HG02885 (cell line): ENCODE data around the gene ZNF711.
"Not testable (repeated sequence)": the region's sequence is repeated elsewhere in the genome, so short reads cannot be mapped to it uniquely, and the experiment has no call there.

Experiments used
- ATAC-seq: cut with Tn5 transposase; IDR thresholded peaks from one replicate; pipeline ENCODE4 v1.9.1; 2021; ENCODE audit warnings: mild to moderate bottlenecking; ENCODE audit not compliant: unreplicated experiment, poor library complexity

The ZNF711 gene

GRCh38 chrX:85243761-85244449 is at the start of gene ZNF711, which contains the start of gene SATL1:
ZNF711 (plus strand) TSS chrX:85243991; CDS start chrX:85247573, 3,582 bp downstream.
SATL1 (minus strand) TSS chrX:85243779; CDS start chrX:85108968, 134,811 bp downstream.
- ATAC-seq: peak; percentile 76

GRCh38 chrX:85196319-85196718 is 47.5 kb upstream of the ZNF711 start:
- ATAC-seq: no peak

GRCh38 chrX:85203461-85203970 is 40.3 kb upstream of the ZNF711 start:
- no peak for ATAC-seq

GRCh38 chrX:85213792-85214530 is 29.8 kb upstream of the ZNF711 start:
- ATAC-seq: no peak

- ATAC-seq: no peak
These were observed 27.8 kb upstream of the ZNF711 start for GRCh38 chrX:85215946-85216345.

GRCh38 chrX:85221361-85221760 is 22.4 kb upstream of the ZNF711 start:
- peak; percentile 55 for ATAC-seq

GRCh38 chrX:85223359-85223758 is 20.4 kb upstream of the ZNF711 start:
- ATAC-seq: no peak

GRCh38 chrX:85243155-85243554 is 636 bp upstream of the ZNF711 start:
- no peak for ATAC-seq

GRCh38 chrX:85244450-85245211 is 840 bp downstream of the ZNF711 start:
- peak; percentile 52 for ATAC-seq

- not testable (repeated sequence) for ATAC-seq
These were observed 41.5 kb downstream of the ZNF711 start for GRCh38 chrX:85285286-85285685.

- no peak for ATAC-seq
These were observed 45.4 kb downstream of the ZNF711 start for GRCh38 chrX:85288992-85289723.

- peak; percentile 82 for ATAC-seq
These were observed 59.8 kb downstream of the ZNF711 start for GRCh38 chrX:85303544-85303943.

GRCh38 chrX:85309717-85310116 is 65.9 kb downstream of the ZNF711 start:
- no peak for ATAC-seq

- ATAC-seq: not testable (repeated sequence)
These were observed 67.6 kb downstream of the ZNF711 start for GRCh38 chrX:85311348-85311747.
